ENCODE results near the gene UBAP2. TPM values are rescaled to one million over a fixed set of nuclear protein-coding genes. Genes with fewer than 3 reads are reported as not detected.

Gene UBAP2
- polyA plus RNA-seq, 1 donor from 2014 or later: 12.7 TPM

GRCh38 chr9:33905137-33905536 lies 143.6 kb downstream of the UBAP2 start:
- Mint-ChIP-seq H3K27ac (no peak overlapping the region), H3K9me3 (no peaks in the 10 kb centered on the region), H3K36me3 (peaks cover 7% of the 10 kb centered on the region), H3K4me1 (peaks cover 0 to 10% (median 0%) of the 10 kb centered on the region in 3 donors), H3K4me3 (no peak overlapping the region), H3K27me3 (no peaks in the 10 kb centered on the region)

- Mint-ChIP-seq H3K36me3 (peaks cover 7% of the 10 kb centered on the region), H3K9me3 (no peaks in the 10 kb centered on the region), H3K27me3 (no peaks in the 10 kb centered on the region), H3K4me1 (peaks cover 0 to 10% (median 0%) of the 10 kb centered on the region in 3 donors), H3K27ac (peak overlapping the region in 1 of 3 donors; percentile 67), H3K4me3 (no peak overlapping the region)
Measured at GRCh38 chr9:33903157-33903780, 145.4 kb downstream of the UBAP2 start.

- no peak overlapping the region for H3K4me3 Mint-ChIP-seq
- peaks cover 4% of the 10 kb centered on the region for H3K36me3 Mint-ChIP-seq
- no peaks in the 10 kb centered on the region for H3K9me3 Mint-ChIP-seq
- H3K27me3 Mint-ChIP-seq: no peaks in the 10 kb centered on the region
- H3K4me1 Mint-ChIP-seq: peaks cover 7 to 16% (median 10%) of the 10 kb centered on the region in 3 donors
- no peak overlapping the region for H3K27ac Mint-ChIP-seq
Measured at GRCh38 chr9:33894316-33894715, 154.4 kb downstream of the UBAP2 start.

- H3K36me3 Mint-ChIP-seq: peaks cover 4% of the 10 kb centered on the region
- no peak overlapping the region for H3K4me3 Mint-ChIP-seq
- H3K4me1 Mint-ChIP-seq: peaks cover 7 to 16% (median 10%) of the 10 kb centered on the region in 3 donors
- H3K27ac Mint-ChIP-seq: peak overlapping the region in 1 of 3 donors; percentile 43
- no peaks in the 10 kb centered on the region for H3K9me3 Mint-ChIP-seq
- H3K27me3 Mint-ChIP-seq: no peaks in the 10 kb centered on the region
Measured at GRCh38 chr9:33893861-33894260, 154.8 kb downstream of the UBAP2 start.

- no peaks in the 10 kb centered on the region for H3K36me3 Mint-ChIP-seq
- H3K4me1 Mint-ChIP-seq: peaks cover 3 to 22% (median 12%) of the 10 kb centered on the region in 3 donors
- H3K27ac Mint-ChIP-seq: no peak overlapping the region
- no peak overlapping the region for H3K4me3 Mint-ChIP-seq
- no peaks in the 10 kb centered on the region for H3K9me3 Mint-ChIP-seq
- no peaks in the 10 kb centered on the region for H3K27me3 Mint-ChIP-seq
Measured at GRCh38 chr9:33885948-33886347, 162.7 kb downstream of the UBAP2 start.

- Mint-ChIP-seq H3K9me3 (no peaks in the 10 kb centered on the region), H3K36me3 (no peaks in the 10 kb centered on the region), H3K4me3 (no peak overlapping the region), H3K27me3 (no peaks in the 10 kb centered on the region), H3K4me1 (peaks cover 3 to 28% (median 18%) of the 10 kb centered on the region in 3 donors), H3K27ac (no peak overlapping the region)
Measured at GRCh38 chr9:33884856-33885701, 163.6 kb downstream of the UBAP2 start.

- no peaks in the 10 kb centered on the region for H3K9me3 Mint-ChIP-seq
- H3K27ac Mint-ChIP-seq: no peak overlapping the region
- H3K4me1 Mint-ChIP-seq: peaks cover 7 to 37% (median 29%) of the 10 kb centered on the region in 3 donors
- H3K4me3 Mint-ChIP-seq: no peak overlapping the region
- H3K36me3 Mint-ChIP-seq: no peaks in the 10 kb centered on the region
- H3K27me3 Mint-ChIP-seq: no peaks in the 10 kb centered on the region
Measured at GRCh38 chr9:33881635-33882034, 167.1 kb downstream of the UBAP2 start.

GRCh38 chr9:33880211-33881089 lies 168.2 kb downstream of the UBAP2 start:
- Mint-ChIP-seq H3K27ac (no peak overlapping the region), H3K4me3 (no peak overlapping the region), H3K36me3 (no peaks in the 10 kb centered on the region), H3K9me3 (no peaks in the 10 kb centered on the region), H3K27me3 (no peaks in the 10 kb centered on the region), H3K4me1 (peaks cover 7 to 37% (median 28%) of the 10 kb centered on the region in 3 donors)

- no peaks in the 10 kb centered on the region for H3K9me3 Mint-ChIP-seq
- H3K4me3 Mint-ChIP-seq: no peak overlapping the region
- no peaks in the 10 kb centered on the region for H3K27me3 Mint-ChIP-seq
- H3K4me1 Mint-ChIP-seq: peaks cover 7 to 29% (median 28%) of the 10 kb centered on the region in 3 donors
- H3K27ac Mint-ChIP-seq: no peak overlapping the region
- no peaks in the 10 kb centered on the region for H3K36me3 Mint-ChIP-seq
Measured at GRCh38 chr9:33878691-33879366, 169.9 kb downstream of the UBAP2 start.

GRCh38 chr9:33877727-33878489 lies 170.8 kb downstream of the UBAP2 start:
- Mint-ChIP-seq H3K9me3 (no peaks in the 10 kb centered on the region), H3K4me3 (no peak overlapping the region), H3K27me3 (no peaks in the 10 kb centered on the region), H3K4me1 (peaks cover 7 to 26% (median 25%) of the 10 kb centered on the region in 3 donors), H3K36me3 (no peaks in the 10 kb centered on the region), H3K27ac (peak overlapping the region in 1 of 3 donors; percentile 16)

Other genes starting within 250 kb of the UBAP2 start
- gene UBE2R2, start 231.7 kb downstream of the UBAP2 start, polyA plus RNA-seq: 22.6 TPM
- 1.4 TPM for gene DCAF12, start 77.8 kb upstream of the UBAP2 start, polyA plus RNA-seq
- gene UBAP1, start 130.2 kb upstream of the UBAP2 start, polyA plus RNA-seq: 32.0 TPM